GM23338 (cell line): ENCODE measurements around the gene AFF2.

Source experiments
- CREB1 ChIP-seq: fragments of 250-450 bp; sonication (Bioruptor Pico); IDR thresholded peaks from 2 replicates; pipeline ENCODE4 v1.5.0; 2020; ENCODE audit warnings: low read depth, mild to moderate bottlenecking, moderate library complexity
- CTCF ChIP-seq, 2 experiments: fragments of 200-600 bp in 1 of 2; sonication (generic) in 1 of 2; conservative IDR thresholded peaks; 2 replicates each; pipeline versions ENCODE4 v1.5.1 to v1.6.1; 2016 to 2017; ENCODE audit warnings: antibody characterized with exemption in 2 of 2, low read depth in 2 of 2, mild to moderate bottlenecking in 2 of 2, moderate library complexity in 1 of 2
- EZH2 ChIP-seq: fragments of 200-600 bp; sonication (generic); IDR thresholded peaks from one replicate; pipeline ENCODE4 v1.8.0; 2017; ENCODE audit warnings: antibody characterized with exemption, mild to moderate bottlenecking, low read depth; ENCODE audit not compliant: unreplicated experiment
- EZH2phosphoT487 ChIP-seq: fragments of 200-600 bp; sonication (generic); IDR thresholded peaks from one replicate; pipeline ENCODE4 v1.8.1; 2018; ENCODE audit warnings: antibody characterized with exemption; ENCODE audit not compliant: unreplicated experiment
- POLR2AphosphoS5 ChIP-seq: IDR thresholded peaks from 2 replicates; pipeline ENCODE4 v1.6.1; 2016; ENCODE audit warnings: antibody characterized with exemption, low read depth
- REST ChIP-seq: IDR thresholded peaks from one replicate; pipeline ENCODE4 v1.6.1; 2018; ENCODE audit warnings: antibody characterized with exemption; ENCODE audit not compliant: unreplicated experiment

- no peak for TF ChIP-seq CTCF (conservative IDR thresholded peaks at IDR 0.05; ENCODE audit: low read depth in 2 of 2)
- no peak for TF ChIP-seq CREB1
- no peak for TF ChIP-seq REST
- no peak for TF ChIP-seq EZH2
- TF ChIP-seq POLR2AphosphoS5 = no peak
- TF ChIP-seq EZH2phosphoT487 = no peak
Observed at GRCh38 chrX:148893395-148893794, 393.0 kb downstream of the AFF2 start.
